Measurements from ENCODE around the gene FHOD1.

The FHOD1 gene

GRCh38 chr16:67252609-67253497 lies 5.6 kb upstream of the FHOD1 start:
- no peak for DNase-seq (ENCODE audit: low spot score)
- in situ Hi-C loops (cut with MboI; ENCODE audit: low pct_unique_long_range_greater_than_20kb, low sequenced_read_pairs, unreplicated experiment), result no loop called here
- TF ChIP-seq CTCF (IDR thresholded peaks at IDR 0.05; ENCODE audit: extremely low read depth, insufficient read depth, missing control alignments), result no peak

GRCh38 chr16:67250045-67250327 lies 2.7 kb upstream of the FHOD1 start:
- TF ChIP-seq CTCF (IDR thresholded peaks at IDR 0.05; ENCODE audit: extremely low read depth, insufficient read depth, missing control alignments), result no peak
- DNase-seq (ENCODE audit: low spot score), result no peak
- in situ Hi-C loops (cut with MboI; ENCODE audit: low pct_unique_long_range_greater_than_20kb, low sequenced_read_pairs, unreplicated experiment), result no loop called here

- TF ChIP-seq CTCF (IDR thresholded peaks at IDR 0.05; ENCODE audit: extremely low read depth, insufficient read depth, missing control alignments), result no peak
- DNase-seq (ENCODE audit: low spot score), result no peak
- in situ Hi-C loops (cut with MboI; ENCODE audit: low pct_unique_long_range_greater_than_20kb, low sequenced_read_pairs, unreplicated experiment), result no loop called here
These were observed 2.1 kb upstream of the FHOD1 start for GRCh38 chr16:67249178-67250044.

- peak; percentile 23 for TF ChIP-seq CTCF (IDR thresholded peaks at IDR 0.05; ENCODE audit: extremely low read depth, insufficient read depth, missing control alignments)
- in situ Hi-C loops (cut with MboI; ENCODE audit: low pct_unique_long_range_greater_than_20kb, low sequenced_read_pairs, unreplicated experiment), result no loop called here
- peak; percentile 72 for DNase-seq (ENCODE audit: low spot score)
These were observed 1.3 kb upstream of the FHOD1 start, which contains the start of gene SLC9A5 for GRCh38 chr16:67248401-67249177. TSS of gene SLC9A5 (plus strand) at chr16:67248979. CDS start at chr16:67249015, 36 bp downstream.

- TF ChIP-seq CTCF (IDR thresholded peaks at IDR 0.05; ENCODE audit: extremely low read depth, insufficient read depth, missing control alignments), result no peak
- in situ Hi-C loops (cut with MboI; ENCODE audit: low pct_unique_long_range_greater_than_20kb, low sequenced_read_pairs, unreplicated experiment), result no loop called here
- no peak for DNase-seq (ENCODE audit: low spot score)
These were observed 756 bp upstream of the FHOD1 start for GRCh38 chr16:67248073-67248400.

- in situ Hi-C loops (cut with MboI; ENCODE audit: low pct_unique_long_range_greater_than_20kb, low sequenced_read_pairs, unreplicated experiment), result no loop called here
- peak; percentile 62 for DNase-seq (ENCODE audit: low spot score)
- peak; percentile 18 for TF ChIP-seq CTCF (IDR thresholded peaks at IDR 0.05; ENCODE audit: extremely low read depth, insufficient read depth, missing control alignments)
These were observed 507 bp downstream of the FHOD1 start for GRCh38 chr16:67246756-67247191.
